Measurements from ENCODE around the gene SHISA9.

Gene SHISA9

DNA sequence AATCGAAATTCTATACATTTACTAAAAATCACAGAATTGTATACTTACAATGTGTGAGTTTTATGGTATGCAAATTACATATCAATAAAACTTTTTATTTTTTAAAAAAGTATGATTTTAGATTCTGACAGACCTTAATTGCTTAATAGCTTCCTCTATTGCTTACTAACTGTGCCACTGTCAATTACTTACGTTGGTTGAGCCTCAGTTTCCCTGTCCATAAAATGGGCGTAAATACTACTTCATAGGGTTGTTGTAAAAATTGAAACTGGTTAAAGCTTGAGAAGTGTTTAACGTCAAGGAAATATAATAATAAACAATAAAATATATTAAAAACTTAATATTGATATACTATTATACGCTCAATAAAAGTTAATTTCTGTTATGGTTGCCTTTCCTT is 203.4 kb downstream of the SHISA9 start:
- TF ChIP-seq, protein P1, sequence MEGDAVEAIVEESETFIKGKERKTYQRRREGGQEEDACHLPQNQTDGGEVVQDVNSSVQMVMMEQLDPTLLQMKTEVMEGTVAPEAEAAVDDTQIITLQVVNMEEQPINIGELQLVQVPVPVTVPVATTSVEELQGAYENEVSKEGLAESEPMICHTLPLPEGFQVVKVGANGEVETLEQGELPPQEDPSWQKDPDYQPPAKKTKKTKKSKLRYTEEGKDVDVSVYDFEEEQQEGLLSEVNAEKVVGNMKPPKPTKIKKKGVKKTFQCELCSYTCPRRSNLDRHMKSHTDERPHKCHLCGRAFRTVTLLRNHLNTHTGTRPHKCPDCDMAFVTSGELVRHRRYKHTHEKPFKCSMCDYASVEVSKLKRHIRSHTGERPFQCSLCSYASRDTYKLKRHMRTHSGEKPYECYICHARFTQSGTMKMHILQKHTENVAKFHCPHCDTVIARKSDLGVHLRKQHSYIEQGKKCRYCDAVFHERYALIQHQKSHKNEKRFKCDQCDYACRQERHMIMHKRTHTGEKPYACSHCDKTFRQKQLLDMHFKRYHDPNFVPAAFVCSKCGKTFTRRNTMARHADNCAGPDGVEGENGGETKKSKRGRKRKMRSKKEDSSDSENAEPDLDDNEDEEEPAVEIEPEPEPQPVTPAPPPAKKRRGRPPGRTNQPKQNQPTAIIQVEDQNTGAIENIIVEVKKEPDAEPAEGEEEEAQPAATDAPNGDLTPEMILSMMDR (conservative IDR thresholded peaks at IDR 0.05; ENCODE audit: low read depth, low read length): no peak
- no peak overlapping the region for H3K4me2 ChIP-seq
- no peak overlapping the region for H3K9ac ChIP-seq
- no peaks in the 10 kb centered on the region for H4K20me1 ChIP-seq (ENCODE audit: insufficient read depth)
- no peak overlapping the region for H3K4me3 ChIP-seq (IDR thresholded peaks at IDR 0.05; ENCODE audit: insufficient read depth, low read depth, low read length)
- H3K27ac ChIP-seq: no peak overlapping the region
- no peaks in the 10 kb centered on the region for H3K79me2 ChIP-seq (ENCODE audit: insufficient read depth, low read depth)
- H2AFZ ChIP-seq (ENCODE audit: low read depth): no peak overlapping the region
- H3K4me1 ChIP-seq (ENCODE audit: low read depth, poor library complexity, severe bottlenecking): no peaks in the 10 kb centered on the region
- H3K36me3 ChIP-seq (ENCODE audit: insufficient read depth): no peaks in the 10 kb centered on the region
- no peaks in the 10 kb centered on the region for H3K27me3 ChIP-seq (ENCODE audit: insufficient read depth, low read depth)

DNA sequence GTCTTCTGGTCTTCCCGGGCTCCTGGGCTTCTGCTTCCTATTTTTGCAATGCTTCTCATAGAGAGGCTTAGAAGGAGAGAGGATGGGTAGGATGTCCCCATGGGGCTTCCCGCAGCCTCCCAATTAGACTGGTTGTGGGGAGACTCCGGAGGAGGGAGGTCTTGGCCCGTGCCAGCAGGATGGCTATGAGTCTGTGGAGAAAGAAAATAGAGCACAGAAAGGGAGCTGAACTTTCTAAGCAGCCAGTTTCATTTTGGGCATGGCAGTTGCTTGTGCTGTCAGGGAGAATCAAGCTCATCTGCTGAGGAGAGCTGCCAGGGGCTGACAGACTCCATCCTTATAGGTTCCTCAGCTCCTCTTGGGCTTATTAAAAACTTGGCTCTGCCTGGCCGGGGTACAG is 204.0 kb downstream of the SHISA9 start:
- Histone ChIP-seq H3K36me3 (ENCODE audit: insufficient read depth) (no peaks in the 10 kb centered on the region), H3K27ac (no peak overlapping the region), H3K4me3 (IDR thresholded peaks at IDR 0.05; ENCODE audit: insufficient read depth, low read depth, low read length) (no peak overlapping the region), H3K27me3 (ENCODE audit: insufficient read depth, low read depth) (no peaks in the 10 kb centered on the region), H4K20me1 (ENCODE audit: insufficient read depth) (no peaks in the 10 kb centered on the region), H3K9ac (no peak overlapping the region), H3K79me2 (ENCODE audit: insufficient read depth, low read depth) (no peaks in the 10 kb centered on the region), H3K4me1 (ENCODE audit: low read depth, poor library complexity, severe bottlenecking) (no peaks in the 10 kb centered on the region), H3K4me2 (no peak overlapping the region), H2AFZ (ENCODE audit: low read depth) (no peak overlapping the region)
- TF ChIP-seq, protein P1 (conservative IDR thresholded peaks at IDR 0.05; ENCODE audit: low read depth, low read length): no peak

DNA sequence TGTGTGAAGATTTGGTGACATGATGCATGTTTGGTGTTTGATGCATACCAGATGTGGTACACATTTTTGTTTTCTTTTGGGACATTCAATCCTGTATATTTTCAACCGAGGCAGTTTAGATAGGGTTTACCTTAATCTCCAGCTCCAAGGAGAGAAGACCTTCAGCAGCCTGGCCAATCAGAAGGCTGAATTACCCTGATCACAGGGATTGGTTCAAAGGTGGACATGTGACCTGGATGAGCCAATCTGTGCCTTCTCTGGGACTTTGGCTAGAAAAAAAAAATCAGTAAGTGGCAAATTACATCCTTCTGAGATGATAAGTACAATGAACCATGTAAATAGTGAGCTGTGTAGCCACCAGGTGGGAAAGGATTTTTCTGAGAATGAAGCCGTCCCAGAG is 205.1 kb downstream of the SHISA9 start:
- H3K27ac ChIP-seq: no peak overlapping the region
- no peak overlapping the region for H3K4me2 ChIP-seq
- no peak overlapping the region for H3K4me3 ChIP-seq (IDR thresholded peaks at IDR 0.05; ENCODE audit: insufficient read depth, low read depth, low read length)
- no peaks in the 10 kb centered on the region for H4K20me1 ChIP-seq (ENCODE audit: insufficient read depth)
- H2AFZ ChIP-seq (ENCODE audit: low read depth): no peak overlapping the region
- TF ChIP-seq, protein P1 (conservative IDR thresholded peaks at IDR 0.05; ENCODE audit: low read depth, low read length): no peak
- no peaks in the 10 kb centered on the region for H3K79me2 ChIP-seq (ENCODE audit: insufficient read depth, low read depth)
- H3K27me3 ChIP-seq (ENCODE audit: insufficient read depth, low read depth): no peaks in the 10 kb centered on the region
- H3K4me1 ChIP-seq (ENCODE audit: low read depth, poor library complexity, severe bottlenecking): no peaks in the 10 kb centered on the region
- no peaks in the 10 kb centered on the region for H3K36me3 ChIP-seq (ENCODE audit: insufficient read depth)
- no peak overlapping the region for H3K9ac ChIP-seq

DNA sequence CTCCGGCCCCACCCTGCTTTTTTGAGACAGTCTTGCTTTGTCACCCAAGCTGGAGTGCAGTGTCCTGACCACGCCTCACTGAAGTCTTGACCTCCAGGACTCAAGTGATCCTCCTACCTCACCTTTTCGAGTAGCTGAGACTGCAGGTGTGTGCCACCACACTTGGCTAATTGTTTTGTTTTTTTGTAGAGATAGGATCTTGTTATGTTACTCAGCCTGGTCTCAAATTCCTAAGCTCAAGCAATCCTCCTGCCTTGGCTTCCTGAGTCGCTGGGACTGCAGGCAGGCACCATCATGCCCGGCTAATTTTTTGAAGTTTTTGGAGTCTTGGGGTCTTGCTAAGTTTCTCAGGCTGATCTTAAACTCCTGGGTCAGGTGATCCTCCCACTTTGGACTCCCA is 206.7 kb downstream of the SHISA9 start:
- Histone ChIP-seq H3K4me2 (no peak overlapping the region), H3K79me2 (ENCODE audit: insufficient read depth, low read depth) (no peaks in the 10 kb centered on the region), H3K27me3 (ENCODE audit: insufficient read depth, low read depth) (no peaks in the 10 kb centered on the region), H3K4me1 (ENCODE audit: low read depth, poor library complexity, severe bottlenecking) (no peaks in the 10 kb centered on the region), H3K4me3 (IDR thresholded peaks at IDR 0.05; ENCODE audit: insufficient read depth, low read depth, low read length) (no peak overlapping the region), H4K20me1 (ENCODE audit: insufficient read depth) (no peaks in the 10 kb centered on the region), H3K9ac (no peak overlapping the region), H3K27ac (no peak overlapping the region), H2AFZ (ENCODE audit: low read depth) (no peak overlapping the region), H3K36me3 (ENCODE audit: insufficient read depth) (no peaks in the 10 kb centered on the region)
- TF ChIP-seq, protein P1 (conservative IDR thresholded peaks at IDR 0.05; ENCODE audit: low read depth, low read length): no peak
